Keratinocyte (primary cell): ENCODE data around the gene MRPL12. TPM values are rescaled to one million over a fixed set of nuclear protein-coding genes. Genes with fewer than 3 reads are reported as not detected.

Source experiments
- DNase-seq: peaks from one replicate; pipeline ENCODE4 v3.0.0-alpha.2; 2011; ENCODE audit warnings: low read depth, missing footprints, low spot score
- FAIRE-seq: peaks from 2 replicates; lab custom pipeline; 2011; peaks lifted over from hg19 to GRCh38; lab: Jason Lieb, UNC
- H2AFZ ChIP-seq: 2 replicates; pipeline ENCODE4 v1.6.0; 2012; ENCODE audit warnings: low read length, control low read depth, inconsistent platforms; ENCODE audit not compliant: control insufficient read depth
- H3K27ac ChIP-seq: 2 replicates; pipeline ENCODE4 v1.5.1; 2011; ENCODE audit warnings: low read length; ENCODE audit not compliant: control insufficient read depth, insufficient read depth
- H3K27me3 ChIP-seq: 3 replicates; pipeline ENCODE4 v1.6.0; 2011; ENCODE audit warnings: low read length; ENCODE audit not compliant: control insufficient read depth, insufficient read depth; ENCODE audit errors: extremely low read depth
- H3K36me3 ChIP-seq, 2 experiments: 2 replicates in 1 of 2; 3 replicates in 1 of 2; pipeline ENCODE4 v1.5.1; 2011; ENCODE audit warnings: low read length in 2 of 2, mild to moderate bottlenecking in 1 of 2; ENCODE audit not compliant: control insufficient read depth in 2 of 2, insufficient read depth in 2 of 2; ENCODE audit errors: extremely low read depth in 1 of 2
- H3K4me1 ChIP-seq: 3 replicates; pipeline ENCODE4 v1.5.1; 2011; ENCODE audit warnings: low read length; ENCODE audit not compliant: control insufficient read depth, insufficient read depth; ENCODE audit errors: extremely low read depth
- H3K4me2 ChIP-seq: 3 replicates; pipeline ENCODE4 v1.6.0; 2011; ENCODE audit warnings: low read depth, low read length; ENCODE audit not compliant: control insufficient read depth, insufficient read depth; ENCODE audit errors: extremely low read depth
- H3K4me3 ChIP-seq, 3 experiments: fragments of 200-600 bp in 1 of 3; sonication (generic) in 1 of 3; 2 replicates in 2 of 3; 3 replicates in 1 of 3; pipeline ENCODE4 v1.5.1; 2011 to 2016; ENCODE audit warnings: low read length in 3 of 3, mild to moderate bottlenecking in 3 of 3, control low read depth in 2 of 3, inconsistent platforms in 1 of 3, low read depth in 1 of 3, mixed read lengths in 1 of 3, mixed run types in 1 of 3, moderate library complexity in 1 of 3; ENCODE audit not compliant: control insufficient read depth in 2 of 3, insufficient read depth in 2 of 3; ENCODE audit errors: extremely low read depth in 1 of 3
- H3K79me2 ChIP-seq: 2 replicates; pipeline ENCODE4 v1.6.0; 2012; ENCODE audit warnings: low read length; ENCODE audit not compliant: control insufficient read depth, insufficient read depth
- H3K9ac ChIP-seq: 3 replicates; pipeline ENCODE4 v1.6.0; 2011; ENCODE audit warnings: low read length; ENCODE audit not compliant: control insufficient read depth, insufficient read depth; ENCODE audit errors: extremely low read depth
- H3K9me1 ChIP-seq: 3 replicates; pipeline ENCODE4 v1.6.0; 2011; ENCODE audit warnings: low read length; ENCODE audit not compliant: control insufficient read depth, insufficient read depth; ENCODE audit errors: extremely low read depth
- H3K9me3 ChIP-seq: 2 replicates; pipeline ENCODE4 v1.5.1; 2012; ENCODE audit warnings: low read depth, low read length; ENCODE audit not compliant: control insufficient read depth
- H4K20me1 ChIP-seq: 3 replicates; pipeline ENCODE4 v1.6.0; 2011; ENCODE audit warnings: low read length; ENCODE audit not compliant: control insufficient read depth, insufficient read depth; ENCODE audit errors: extremely low read depth
- CTCF ChIP-seq, 3 experiments: IDR thresholded peaks in 1 of 3; conservative IDR thresholded peaks in 1 of 3; optimal IDR thresholded peaks in 1 of 3; 2 replicates in 2 of 3; 3 replicates in 1 of 3; pipeline versions ENCODE3 to v1.5.1; 2011; ENCODE audit warnings: low read length in 3 of 3, mild to moderate bottlenecking in 3 of 3, moderate library complexity in 2 of 3, control low read depth in 1 of 3, inconsistent platforms in 1 of 3; ENCODE audit not compliant: insufficient read depth in 2 of 3; ENCODE audit errors: extremely low read depth in 1 of 3
- EZH2 ChIP-seq: IDR thresholded peaks from one replicate; pipeline ENCODE4 v1.6.1; 2012; ENCODE audit warnings: inconsistent platforms, mild to moderate bottlenecking, low read length, moderate library complexity
- dilution Hi-C: fragments of 300-500 bp; cut with MboI; formaldehyde crosslinking; loops from one replicate; pipeline ENCODE4 v1.7.0; 2020; ENCODE audit warnings: low sequenced_read_pairs; ENCODE audit not compliant: extremely low pct_ligation_motif_present
- polyA plus RNA-seq, 5 experiments: library from polyadenylated mRNA; depleted of rRNA in 3 of 5; stranded (reverse) in 3 of 5; stranded (forward) in 1 of 5; unstranded in 1 of 5; fragments of >200 nt; gene quantifications; 1 replicate in 1 of 5; 2 replicates in 3 of 5; 3 replicates in 1 of 5; pipeline versions ENCODE4 v1.2.1 to v1.2.3, GENCODE V29; 2011 to 2012; ENCODE audit warnings: missing spikeins in 2 of 5, low read depth in 1 of 5, low replicate concordance in 1 of 5

The MRPL12 gene
- polyA plus RNA-seq, 1 donor (not counting 4 experiments of a cell fraction or from before 2014, with no cell fraction given): 78.5 TPM

DNA sequence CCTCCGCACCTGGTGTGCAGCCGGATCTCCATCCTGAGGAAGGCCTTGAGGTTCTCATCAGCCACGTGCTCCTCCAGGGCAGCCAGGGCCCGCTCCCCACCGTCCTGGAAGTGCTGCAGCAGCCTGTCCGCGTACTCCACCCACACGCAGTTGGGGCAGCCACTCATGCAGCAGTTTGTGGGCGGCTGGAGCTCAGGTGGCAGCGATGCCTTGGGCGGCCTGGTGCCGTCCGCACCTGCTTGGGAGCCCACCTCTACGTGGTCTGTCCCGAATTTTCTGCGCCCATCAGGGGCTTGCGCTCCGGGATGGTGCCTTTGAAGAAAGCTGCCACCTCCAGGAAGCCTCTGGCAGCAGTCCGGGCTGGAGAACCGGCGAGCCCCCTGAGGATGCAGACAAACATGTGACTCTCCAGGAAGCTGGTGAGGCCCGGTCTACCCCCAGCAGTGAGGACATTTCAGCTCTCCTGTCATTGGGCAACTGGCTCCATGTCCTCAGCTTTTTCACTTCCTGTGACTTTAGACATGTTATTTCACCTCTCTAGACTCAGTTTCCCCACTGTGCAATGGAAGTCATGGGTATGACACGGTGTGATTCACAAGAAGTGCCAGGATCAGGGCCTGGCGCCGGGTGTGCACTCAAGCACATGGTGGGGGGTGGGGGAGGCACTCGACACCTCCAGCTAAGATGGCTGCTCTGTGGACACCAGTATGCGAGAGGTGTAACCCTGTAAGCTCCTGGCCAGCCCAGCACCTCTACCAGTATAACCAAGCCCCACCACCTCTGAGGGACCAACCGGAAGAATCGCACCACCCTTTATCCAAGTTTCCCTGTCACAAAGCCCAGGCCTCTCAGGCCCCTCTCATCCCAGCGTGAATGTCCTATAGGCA lies 37.7 kb upstream of the MRPL12 start:
- H3K4me3 ChIP-seq: peak overlapping the region; percentile 74 to 89 (median 83)
- no peaks in the 10 kb centered on the region for H3K9me1 ChIP-seq
- peak overlapping the region; percentile 64 for H2AFZ ChIP-seq
- no peak for TF ChIP-seq EZH2
- TF ChIP-seq CTCF (optimal IDR thresholded peaks at IDR 0.05 in 1 of 3, IDR thresholded peaks at IDR 0.05 in 1 of 3, conservative IDR thresholded peaks at IDR 0.05 in 1 of 3; ENCODE audit: extremely low read depth in 1 of 3, insufficient read depth in 2 of 3, low read length in 3 of 3): no peak
- FAIRE-seq: no peak
- dilution Hi-C loops: no loop called here
- H3K4me1 ChIP-seq: peaks cover 25% of the 10 kb centered on the region
- peaks cover 44% of the 10 kb centered on the region for H3K79me2 ChIP-seq
- no peaks in the 10 kb centered on the region for H4K20me1 ChIP-seq
- peaks cover 16 to 29% of the 10 kb centered on the region in 2 experiments for H3K36me3 ChIP-seq
- no peaks in the 10 kb centered on the region for H3K27me3 ChIP-seq
- peak overlapping the region; percentile 92 for H3K9ac ChIP-seq
- DNase-seq: no peak
- no peaks in the 10 kb centered on the region for H3K9me3 ChIP-seq
- peak overlapping the region; percentile 93 for H3K4me2 ChIP-seq
- peak overlapping the region; percentile 79 for H3K27ac ChIP-seq

DNA sequence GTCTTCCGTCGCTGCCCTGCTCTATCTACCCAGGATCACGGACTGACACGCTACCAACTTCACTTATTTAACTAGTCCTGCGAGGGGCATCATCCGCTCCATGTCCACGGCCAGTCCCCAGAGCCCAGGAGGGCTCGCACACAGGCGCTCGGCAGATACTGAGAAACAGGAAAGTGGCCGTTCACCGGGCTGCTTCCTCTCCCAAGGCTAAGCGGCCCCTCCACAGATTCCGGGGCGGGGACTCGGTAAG lies 37.1 kb upstream of the MRPL12 start:
- H4K20me1 ChIP-seq: no peaks in the 10 kb centered on the region
- peak overlapping the region; percentile 74 to 89 (median 83) for H3K4me3 ChIP-seq
- peak overlapping the region; percentile 93 for H3K4me2 ChIP-seq
- peaks cover 25% of the 10 kb centered on the region for H3K4me1 ChIP-seq
- peak overlapping the region; percentile 64 for H2AFZ ChIP-seq
- H3K9ac ChIP-seq: peak overlapping the region; percentile 92
- no peaks in the 10 kb centered on the region for H3K9me1 ChIP-seq
- DNase-seq (no peak), FAIRE-seq (no peak)
- no peaks in the 10 kb centered on the region for H3K27me3 ChIP-seq
- peaks cover 44% of the 10 kb centered on the region for H3K79me2 ChIP-seq
- TF ChIP-seq EZH2 (no peak), CTCF (optimal IDR thresholded peaks at IDR 0.05 in 1 of 3, IDR thresholded peaks at IDR 0.05 in 1 of 3, conservative IDR thresholded peaks at IDR 0.05 in 1 of 3; ENCODE audit: extremely low read depth in 1 of 3, insufficient read depth in 2 of 3, low read length in 3 of 3) (no peak)
- H3K27ac ChIP-seq: peak overlapping the region; percentile 79
- peaks cover 17 to 32% of the 10 kb centered on the region in 2 experiments for H3K36me3 ChIP-seq
- dilution Hi-C loops: no loop called here
- no peaks in the 10 kb centered on the region for H3K9me3 ChIP-seq
